Natural killer cell treated with Interleukin-12 subunit alpha and Interleukin-12 subunit beta and Interleukin-15 and Interleukin-18, amount 100 ng/mL, for 72 hours (primary cell): Measurements from ENCODE around the gene CFAP221. TPM values are rescaled to one million over a fixed set of nuclear protein-coding genes. Genes with fewer than 3 reads are reported as not detected.
A peak's percentile ranks its signal among the peaks of the same experiment; 100 is the strongest.

ENCODE experiments used
- ATAC-seq, 2 donors: fragments of 150-1000 bp; cut with Tn5 transposase in 1 of 2; sonication (Bioruptor Pico), chemical (Tn5 transposase) in 1 of 2; 2 replicates each; pipeline ENCODE4 v1.10.0; 2021
- DNase-seq: peaks from one replicate; pipeline ENCODE4 v3.0.0; 2022; ENCODE audit warnings: low spot score
- H3K27ac Mint-ChIP-seq, 2 donors: 1 replicate in 1 of 2; 2 replicates in 1 of 2; pipeline ENCODE4 v1.8.0; 2022; ENCODE audit warnings: mixed read lengths in 2 of 2, mild to moderate bottlenecking in 1 of 2, moderate library complexity in 1 of 2
- H3K27me3 Mint-ChIP-seq, 2 donors: 1 replicate in 1 of 2; 2 replicates in 1 of 2; pipeline ENCODE4 v1.8.0; 2022; ENCODE audit warnings: mixed read lengths in 2 of 2
- H3K36me3 Mint-ChIP-seq: one replicate; pipeline ENCODE4 v1.8.0; 2022; ENCODE audit warnings: mixed read lengths
- H3K4me1 Mint-ChIP-seq, 2 donors: 1 replicate in 1 of 2; 2 replicates in 1 of 2; pipeline ENCODE4 v1.8.0; 2022; ENCODE audit warnings: low read depth in 2 of 2, mixed read lengths in 2 of 2, mild to moderate bottlenecking in 1 of 2
- H3K4me3 Mint-ChIP-seq: one replicate; pipeline ENCODE4 v1.8.0; 2022; ENCODE audit warnings: mixed read lengths
- H3K9me3 Mint-ChIP-seq: 2 replicates; pipeline ENCODE4 v1.8.0; 2022; ENCODE audit warnings: mixed read lengths
- total RNA-seq, 2 donors: library from RNA; stranded (reverse); gene quantifications; one replicate each; pipeline ENCODE4 v1.2.3, GENCODE V29; 2022

The CFAP221 gene
- total RNA-seq, 2 donors from 2014 or later = not detected

DNA sequence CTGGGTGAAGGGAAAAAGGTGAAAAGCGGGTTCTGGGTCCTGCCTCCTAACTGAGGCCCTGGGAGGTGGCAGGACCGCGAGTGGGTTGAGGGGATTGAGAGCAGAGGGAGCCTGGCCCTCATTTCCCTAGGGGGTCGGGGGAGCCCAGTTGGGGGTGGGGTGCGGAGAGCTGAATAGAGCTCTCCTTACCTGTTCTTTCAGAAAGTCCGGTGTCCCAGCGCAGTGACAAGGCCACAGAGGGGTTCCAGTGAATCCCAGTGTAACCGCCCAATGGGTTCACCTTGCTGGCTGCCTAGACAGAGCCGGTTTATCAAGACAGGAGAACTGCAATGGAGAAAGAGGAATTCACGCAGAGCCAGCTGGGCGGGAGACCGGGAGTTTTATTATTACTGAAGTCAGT lies 157.1 kb downstream of the CFAP221 start:
- DNase-seq = no peak
- no peaks in the 10 kb centered on the region for H3K36me3 Mint-ChIP-seq
- no peak for ATAC-seq
- H3K4me1 Mint-ChIP-seq = peaks cover 18 to 24% of the 10 kb centered on the region in 2 donors
- H3K27ac Mint-ChIP-seq = no peak overlapping the region
- peaks cover 15 to 32% of the 10 kb centered on the region in 2 donors for H3K27me3 Mint-ChIP-seq
- H3K4me3 Mint-ChIP-seq = no peak overlapping the region
- H3K9me3 Mint-ChIP-seq = no peaks in the 10 kb centered on the region

DNA sequence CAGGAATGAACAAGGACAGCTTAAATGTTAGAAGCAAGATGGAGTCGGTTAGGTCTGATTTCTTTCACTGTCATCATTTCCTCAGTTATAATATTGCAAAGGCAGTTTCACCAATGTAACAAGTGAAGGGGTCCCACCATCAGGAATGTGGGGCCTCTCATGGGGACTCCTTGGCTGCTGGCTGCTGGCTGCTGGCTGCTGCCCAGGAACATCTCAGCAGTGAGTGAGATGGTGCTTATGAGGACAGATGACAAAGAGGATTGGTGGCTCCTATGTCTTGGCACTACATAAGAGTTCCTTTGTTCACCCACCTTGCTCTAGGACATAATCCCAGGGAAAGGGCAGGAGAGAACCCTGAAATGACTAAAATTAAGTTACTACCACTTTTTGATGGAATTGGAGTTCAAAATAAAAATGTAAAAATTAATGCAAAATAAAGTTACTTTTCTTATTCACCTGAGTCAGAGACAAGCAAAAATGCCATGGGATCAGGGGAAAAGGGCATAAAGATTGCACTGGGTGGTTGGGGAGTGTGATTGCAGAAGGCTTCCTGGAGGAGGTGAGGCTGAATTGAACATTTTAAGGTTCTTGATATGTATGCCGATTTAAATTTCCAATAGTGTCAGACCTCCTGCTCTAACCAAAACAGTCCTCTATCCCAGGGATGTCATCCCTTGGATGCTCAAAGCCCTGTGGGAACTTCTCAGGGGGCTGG lies 158.1 kb downstream of the CFAP221 start:
- H3K9me3 Mint-ChIP-seq = no peaks in the 10 kb centered on the region
- no peak for ATAC-seq
- H3K27me3 Mint-ChIP-seq = peaks cover 15 to 28% of the 10 kb centered on the region in 2 donors
- H3K36me3 Mint-ChIP-seq = no peaks in the 10 kb centered on the region
- no peak overlapping the region for H3K27ac Mint-ChIP-seq
- H3K4me3 Mint-ChIP-seq = no peak overlapping the region
- DNase-seq = no peak
- peaks cover 18 to 24% of the 10 kb centered on the region in 2 donors for H3K4me1 Mint-ChIP-seq

DNA sequence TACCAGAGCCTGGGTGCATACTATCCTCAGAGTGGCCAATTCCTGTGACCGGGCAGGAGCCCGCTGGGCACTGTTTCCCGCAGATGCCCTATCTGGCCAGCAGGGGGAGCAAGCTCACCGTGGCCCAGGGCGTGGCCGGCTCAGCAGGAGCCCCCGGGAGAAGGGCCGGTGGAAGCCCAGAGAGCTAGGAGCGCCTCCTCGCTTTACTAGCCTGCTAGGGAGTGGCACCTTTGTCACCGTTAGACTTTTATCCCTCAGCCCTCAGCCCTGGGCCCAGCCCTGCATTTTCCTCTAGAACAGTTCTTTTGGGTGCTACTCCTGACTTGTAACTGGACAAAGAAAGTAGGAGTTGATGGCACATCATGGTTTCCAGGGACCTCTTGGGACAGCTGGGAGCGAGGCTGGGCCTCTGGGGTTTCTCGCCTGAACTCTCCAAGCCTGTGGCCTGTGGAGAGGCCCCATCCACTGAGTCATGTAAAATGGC lies 158.7 kb downstream of the CFAP221 start:
- no peak overlapping the region for H3K4me3 Mint-ChIP-seq

DNA sequence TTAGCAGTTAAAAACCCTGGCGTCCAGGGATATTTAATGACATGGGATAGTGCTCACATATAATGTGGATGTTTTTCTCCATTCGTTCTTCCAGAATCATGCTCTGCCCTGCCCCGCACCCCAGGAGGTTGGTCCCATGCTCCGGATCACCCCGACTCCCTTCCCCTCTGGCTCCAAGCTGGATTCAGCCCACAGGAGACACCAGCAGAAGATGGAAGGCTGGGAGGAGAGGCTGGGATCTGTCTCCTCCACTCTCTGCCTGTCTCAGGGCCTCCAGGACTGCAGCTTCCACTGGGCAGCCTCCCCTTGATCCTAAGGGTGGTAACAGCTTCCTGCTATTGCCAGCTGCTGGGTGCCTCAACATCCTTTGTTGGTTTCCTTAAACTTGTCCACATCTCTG lies 159.3 kb downstream of the CFAP221 start:
- no peak for ATAC-seq
- no peak for DNase-seq
- peak overlapping the region in 1 of 2 donors; percentile 70 for H3K27ac Mint-ChIP-seq
- peaks cover 12 to 28% of the 10 kb centered on the region in 2 donors for H3K27me3 Mint-ChIP-seq
- H3K36me3 Mint-ChIP-seq = no peaks in the 10 kb centered on the region
- no peak overlapping the region for H3K4me3 Mint-ChIP-seq
- no peaks in the 10 kb centered on the region for H3K9me3 Mint-ChIP-seq
- peaks cover 18 to 24% of the 10 kb centered on the region in 2 donors for H3K4me1 Mint-ChIP-seq

More for the DNA sequence above, 158.7 kb downstream of the CFAP221 start:
- ATAC-seq (peak; percentile 82 to 87), DNase-seq (peak; percentile 74)
- peaks cover 11 to 22% of the 10 kb centered on the region in 2 donors for H3K27me3 Mint-ChIP-seq
- no peaks in the 10 kb centered on the region for H3K9me3 Mint-ChIP-seq
- peaks cover 18 to 24% of the 10 kb centered on the region in 2 donors for H3K4me1 Mint-ChIP-seq
- no peaks in the 10 kb centered on the region for H3K36me3 Mint-ChIP-seq
- H3K27ac Mint-ChIP-seq = no peak overlapping the region

DNA sequence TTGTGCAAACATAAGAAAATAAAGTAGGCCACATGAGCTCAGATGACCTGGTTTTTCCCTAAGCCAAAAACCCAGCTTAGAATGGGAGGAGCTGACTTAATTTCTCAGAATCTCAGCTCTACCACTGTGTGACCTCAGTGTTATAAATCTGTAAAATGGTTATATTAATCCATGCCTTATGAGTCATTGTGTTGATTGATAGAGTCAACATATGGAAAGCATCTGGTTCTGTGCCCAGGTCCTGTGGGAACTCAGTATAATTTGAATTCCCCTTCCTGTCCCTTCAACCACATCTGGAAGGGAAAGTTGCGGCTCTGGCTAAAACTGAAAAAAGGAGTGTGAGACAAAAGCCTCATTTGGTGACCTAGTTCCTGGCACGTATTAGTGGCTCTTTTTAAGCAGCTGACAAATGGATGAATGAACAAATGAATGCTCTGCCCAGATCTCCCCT lies 160.4 kb downstream of the CFAP221 start:
- H3K4me1 Mint-ChIP-seq = peaks cover 18 to 24% of the 10 kb centered on the region in 2 donors
- peak overlapping the region in 1 of 2 donors; percentile 70 for H3K27ac Mint-ChIP-seq
- no peaks in the 10 kb centered on the region for H3K36me3 Mint-ChIP-seq
- no peak for DNase-seq
- H3K4me3 Mint-ChIP-seq = peak overlapping the region; percentile 30
- ATAC-seq = peak; percentile 84 to 85
- H3K9me3 Mint-ChIP-seq = no peaks in the 10 kb centered on the region
- H3K27me3 Mint-ChIP-seq = peaks cover 11 to 27% of the 10 kb centered on the region in 2 donors

DNA sequence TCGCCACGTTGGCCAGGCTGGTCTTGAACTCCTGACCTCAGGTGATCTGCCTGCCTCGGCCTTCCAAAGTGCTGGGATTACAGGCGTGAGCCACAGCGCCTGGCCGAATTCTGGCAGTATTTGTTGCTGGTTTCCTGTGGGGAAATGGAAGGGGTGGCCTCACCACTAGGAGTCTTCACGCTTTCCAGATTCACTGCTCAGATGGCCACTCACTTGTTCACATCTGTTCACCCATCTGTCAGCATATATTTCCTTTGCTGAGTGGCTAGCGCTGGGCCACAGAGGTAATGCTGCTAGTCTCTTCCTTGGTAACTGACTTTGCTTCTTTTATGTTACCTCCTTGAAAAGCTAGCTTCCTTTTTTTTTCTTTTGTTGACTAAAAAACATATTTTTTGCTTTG lies 162.0 kb downstream of the CFAP221 start:
- DNase-seq = no peak
- no peaks in the 10 kb centered on the region for H3K36me3 Mint-ChIP-seq
- peaks cover 18 to 24% of the 10 kb centered on the region in 2 donors for H3K4me1 Mint-ChIP-seq
- no peaks in the 10 kb centered on the region for H3K9me3 Mint-ChIP-seq
- H3K27me3 Mint-ChIP-seq = peaks cover 10 to 18% of the 10 kb centered on the region in 2 donors
- H3K4me3 Mint-ChIP-seq = no peak overlapping the region
- ATAC-seq = no peak
- no peak overlapping the region for H3K27ac Mint-ChIP-seq

Other genes with a start within 250 kb of the CFAP221 start
- gene C2orf76, start 177.6 kb upstream of the CFAP221 start, total RNA-seq = 10 to 100 TPM in 1 of 2 donors, 1 to 10 TPM in 1; 6.5 to 10.9 TPM
- 100 to 1,000 TPM; 161 to 187 TPM for gene DBI, start 177.5 kb upstream of the CFAP221 start, total RNA-seq
- not detected for gene TMEM37, start 112.6 kb upstream of the CFAP221 start, total RNA-seq
- not detected for gene SCTR, start 20.0 kb upstream of the CFAP221 start, total RNA-seq
- 10 to 100 TPM in 1 of 2 donors, 1 to 10 TPM in 1; 8.9 to 14.7 TPM for gene TMEM177, start 134.8 kb downstream of the CFAP221 start, total RNA-seq
- gene PTPN4, start 215.5 kb downstream of the CFAP221 start, total RNA-seq = 10 to 100 TPM; 56.5 to 80.8 TPM